ENCODE results near the gene LRRC9. TPM values are rescaled to one million over a fixed set of nuclear protein-coding genes. Genes with fewer than 3 reads are reported as not detected.
"Not testable (repeated sequence)": the region's sequence is repeated elsewhere in the genome, so short reads cannot be mapped to it uniquely, and the experiment has no call there.

LRRC9 gene
- total RNA-seq, 1 experiment from 2014 or later = not detected

DNA sequence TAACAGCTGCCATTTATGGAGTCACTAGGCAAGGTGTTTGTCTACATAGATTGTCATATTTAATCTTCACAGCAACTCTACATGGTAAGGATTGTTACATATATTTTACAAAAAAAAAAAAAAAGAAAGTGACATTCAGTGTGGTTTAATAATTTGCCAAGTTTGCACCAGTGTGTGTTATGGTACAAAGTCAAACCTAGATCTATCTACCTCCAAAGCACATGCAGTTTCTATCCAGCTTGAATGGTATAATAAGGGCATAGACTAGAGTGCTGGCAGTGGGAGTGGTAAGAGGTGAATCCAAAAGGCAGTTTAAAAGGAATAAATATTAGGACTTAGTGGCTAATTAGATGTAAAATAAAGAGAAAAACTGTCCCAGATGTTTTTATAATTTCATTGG lies 105.6 kb downstream of the LRRC9 start:
- H3K9me2 ChIP-seq (ENCODE audit: insufficient read depth) = no peaks in the 10 kb centered on the region
- H3K4me2 ChIP-seq = no peak overlapping the region
- H3F3A ChIP-seq (ENCODE audit: insufficient read depth, low read depth) = no peaks in the 10 kb centered on the region
- no peaks in the 10 kb centered on the region for H3K27me3 ChIP-seq (ENCODE audit: insufficient read depth, low read depth)
- no peak overlapping the region for H3K27ac ChIP-seq
- CTCF ChIA-PET = interaction anchor here (0.6 kb wide), 1 partner anchor 1528 kb away, joined by 5 read pairs; no protein-coding TSS in a partner anchor
- POLR2A ChIA-PET (ENCODE audit: unreplicated experiment) = no interaction called here
- no TSS peak for BruUV-seq (replicated peaks)
- H3K36me3 ChIP-seq (ENCODE audit: low read depth) = no peaks in the 10 kb centered on the region
- H3K79me2 ChIP-seq (ENCODE audit: low read depth) = no peaks in the 10 kb centered on the region
- H3K4me3 ChIP-seq = no peak overlapping the region
- DNase-seq = no peak
- H3K4me1 ChIP-seq (replicated peaks; ENCODE audit: insufficient read depth) = no peaks in the 10 kb centered on the region
- no peaks in the 10 kb centered on the region for H4K20me1 ChIP-seq (ENCODE audit: insufficient read depth)
- H2AFZ ChIP-seq = no peak overlapping the region
- no peaks in the 10 kb centered on the region for H3K9me3 ChIP-seq (ENCODE audit: insufficient read depth, low read depth)
- TF ChIP-seq EZH2 (IDR thresholded peaks at IDR 0.05; ENCODE audit: low read depth) = no peak
- TF ChIP-seq, protein P1, sequence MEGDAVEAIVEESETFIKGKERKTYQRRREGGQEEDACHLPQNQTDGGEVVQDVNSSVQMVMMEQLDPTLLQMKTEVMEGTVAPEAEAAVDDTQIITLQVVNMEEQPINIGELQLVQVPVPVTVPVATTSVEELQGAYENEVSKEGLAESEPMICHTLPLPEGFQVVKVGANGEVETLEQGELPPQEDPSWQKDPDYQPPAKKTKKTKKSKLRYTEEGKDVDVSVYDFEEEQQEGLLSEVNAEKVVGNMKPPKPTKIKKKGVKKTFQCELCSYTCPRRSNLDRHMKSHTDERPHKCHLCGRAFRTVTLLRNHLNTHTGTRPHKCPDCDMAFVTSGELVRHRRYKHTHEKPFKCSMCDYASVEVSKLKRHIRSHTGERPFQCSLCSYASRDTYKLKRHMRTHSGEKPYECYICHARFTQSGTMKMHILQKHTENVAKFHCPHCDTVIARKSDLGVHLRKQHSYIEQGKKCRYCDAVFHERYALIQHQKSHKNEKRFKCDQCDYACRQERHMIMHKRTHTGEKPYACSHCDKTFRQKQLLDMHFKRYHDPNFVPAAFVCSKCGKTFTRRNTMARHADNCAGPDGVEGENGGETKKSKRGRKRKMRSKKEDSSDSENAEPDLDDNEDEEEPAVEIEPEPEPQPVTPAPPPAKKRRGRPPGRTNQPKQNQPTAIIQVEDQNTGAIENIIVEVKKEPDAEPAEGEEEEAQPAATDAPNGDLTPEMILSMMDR (conservative IDR thresholded peaks at IDR 0.05) = no peak
- intact Hi-C loops (cut with micrococcal nuclease; ENCODE audit: unreplicated experiment) = no loop called here

DNA sequence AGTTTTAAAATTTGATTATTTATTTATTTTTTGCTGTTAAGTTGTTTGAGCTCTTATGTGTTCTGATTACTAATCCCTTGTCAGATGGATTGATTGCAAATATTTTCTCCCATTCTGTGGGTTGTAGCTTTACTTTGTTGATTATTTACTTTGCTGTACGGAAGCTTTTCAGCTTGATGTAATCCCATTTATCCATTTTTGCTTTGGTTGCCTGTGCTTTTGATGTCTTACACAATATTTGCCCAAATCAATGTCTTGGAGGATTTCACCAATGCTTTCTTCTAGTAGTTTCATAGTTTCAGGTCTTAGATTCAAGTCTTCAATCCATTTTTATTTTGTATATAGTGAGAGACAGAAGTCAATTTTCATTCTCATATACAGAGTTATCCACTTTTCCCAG lies 115.2 kb downstream of the LRRC9 start:
- Histone ChIP-seq H3K9me3 (ENCODE audit: insufficient read depth, low read depth) (no peaks in the 10 kb centered on the region), H4K20me1 (ENCODE audit: insufficient read depth) (no peaks in the 10 kb centered on the region), H3K4me1 (replicated peaks; ENCODE audit: insufficient read depth) (no peaks in the 10 kb centered on the region), H3K4me2 (no peak overlapping the region), H3K79me2 (ENCODE audit: low read depth) (no peaks in the 10 kb centered on the region), H3F3A (ENCODE audit: insufficient read depth, low read depth) (no peaks in the 10 kb centered on the region), H3K27me3 (ENCODE audit: insufficient read depth, low read depth) (no peaks in the 10 kb centered on the region; the same call in 1 of the 2 replicates), H2AFZ (no peak overlapping the region), H3K4me3 (no peak overlapping the region), H3K9me2 (ENCODE audit: insufficient read depth) (no peaks in the 10 kb centered on the region), H3K36me3 (ENCODE audit: low read depth) (no peaks in the 10 kb centered on the region), H3K27ac (no peak overlapping the region)
- TF ChIP-seq, protein P1 (conservative IDR thresholded peaks at IDR 0.05) = no peak
- no peak for TF ChIP-seq EZH2 (IDR thresholded peaks at IDR 0.05; ENCODE audit: low read depth)
- no peak for DNase-seq
- ChIA-PET CTCF (interaction anchor here (0.7 kb wide), 1 partner anchor 240 kb away, joined by 5 read pairs; no protein-coding TSS in a partner anchor), POLR2A (ENCODE audit: unreplicated experiment) (interaction anchor here (0.6 kb wide), 1 partner anchor 191 kb away, joined by 6 read pairs; no protein-coding TSS in a partner anchor)
- no TSS peak for BruUV-seq (replicated peaks)
- intact Hi-C loops (cut with micrococcal nuclease; ENCODE audit: unreplicated experiment) = no loop called here

DNA sequence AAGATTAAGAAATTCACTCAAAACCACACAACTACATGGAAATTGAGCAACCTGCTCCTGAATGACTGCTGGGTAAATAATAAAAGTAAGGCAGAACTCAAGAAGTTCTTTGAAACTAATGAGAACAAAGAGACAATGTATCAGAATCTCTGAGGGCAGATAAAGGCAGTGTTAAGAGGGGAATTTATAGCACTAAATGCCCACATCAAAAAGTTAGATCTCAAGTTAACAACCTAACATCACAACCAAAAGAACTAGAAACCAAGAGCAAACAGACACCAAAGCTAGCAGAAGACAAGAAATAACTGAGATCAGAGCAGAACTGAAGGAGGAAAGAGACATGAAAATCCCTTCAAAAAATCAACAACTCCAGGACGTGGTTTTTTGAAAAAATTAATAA lies 128.0 kb downstream of the LRRC9 start:
- H4K20me1 ChIP-seq (ENCODE audit: insufficient read depth); DNase-seq; H3K4me1 ChIP-seq (replicated peaks; ENCODE audit: insufficient read depth); H2AFZ ChIP-seq; H3F3A ChIP-seq (ENCODE audit: insufficient read depth, low read depth); H3K27ac ChIP-seq; CTCF ChIA-PET; BruUV-seq (replicated peaks); intact Hi-C loops (cut with micrococcal nuclease; ENCODE audit: unreplicated experiment); H3K4me2 ChIP-seq; H3K27me3 ChIP-seq (ENCODE audit: insufficient read depth, low read depth); POLR2A ChIA-PET (ENCODE audit: unreplicated experiment); H3K4me3 ChIP-seq; H3K9me2 ChIP-seq (ENCODE audit: insufficient read depth); H3K36me3 ChIP-seq (ENCODE audit: low read depth); H3K79me2 ChIP-seq (ENCODE audit: low read depth): not testable (repeated sequence)
- 0 out of 2 replicates have a peak, but pooled peaks cover 12% of the 10 kb centered on the region for H3K9me3 ChIP-seq (ENCODE audit: insufficient read depth, low read depth)

DNA sequence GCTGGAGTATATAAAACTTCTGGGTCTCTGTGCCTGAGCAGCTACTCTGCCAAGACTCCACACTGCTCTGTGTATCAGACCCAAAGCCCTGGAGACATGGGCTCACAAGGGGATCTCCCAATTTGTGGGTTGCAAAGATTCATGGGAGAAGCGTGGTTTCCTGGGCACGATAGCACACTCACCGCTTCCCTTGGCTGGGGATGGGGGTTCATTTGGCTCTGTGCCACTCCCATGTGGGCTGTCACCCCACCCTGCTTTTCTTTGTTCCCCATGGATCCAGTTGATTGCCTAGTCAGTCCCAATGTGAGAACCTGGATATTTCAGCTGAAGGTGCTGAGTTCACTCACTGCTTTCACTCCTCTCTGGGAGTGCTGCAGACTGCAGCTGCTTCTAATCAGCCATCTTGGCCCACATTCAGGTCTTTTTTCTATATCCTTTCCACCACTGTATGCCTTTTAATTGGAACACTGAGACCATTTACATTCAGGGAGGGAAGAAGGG lies 131.8 kb downstream of the LRRC9 start:
- DNase-seq = no peak
- POLR2A ChIA-PET (ENCODE audit: unreplicated experiment) = no interaction called here

More for the DNA sequence above, 131.8 kb downstream of the LRRC9 start:
- Histone ChIP-seq H3K27me3 (ENCODE audit: insufficient read depth, low read depth) (0 out of 2 replicates have a peak, but pooled peaks cover 6% of the 10 kb centered on the region), H3K4me3 (no peak overlapping the region), H3K9me2 (ENCODE audit: insufficient read depth) (no peaks in the 10 kb centered on the region), H4K20me1 (ENCODE audit: insufficient read depth) (no peaks in the 10 kb centered on the region), H3K79me2 (ENCODE audit: low read depth) (no peaks in the 10 kb centered on the region), H3K4me1 (replicated peaks; ENCODE audit: insufficient read depth) (no peaks in the 10 kb centered on the region), H3K27ac (no peak overlapping the region), H3K36me3 (ENCODE audit: low read depth) (no peaks in the 10 kb centered on the region), H2AFZ (no peak overlapping the region), H3K4me2 (no peak overlapping the region), H3K9me3 (ENCODE audit: insufficient read depth, low read depth) (no peaks in the 10 kb centered on the region), H3F3A (ENCODE audit: insufficient read depth, low read depth) (no peaks in the 10 kb centered on the region)
- intact Hi-C loops (cut with micrococcal nuclease; ENCODE audit: unreplicated experiment) = no loop called here
- TF ChIP-seq EZH2 (IDR thresholded peaks at IDR 0.05; ENCODE audit: low read depth) = no peak
- TF ChIP-seq, protein P1 (conservative IDR thresholded peaks at IDR 0.05) = no peak
- no TSS peak for BruUV-seq (replicated peaks)
- CTCF ChIA-PET = no interaction called here

Measured in PC-9 (cell line).